CD8-positive, alpha-beta memory T cell (primary cell): ENCODE results near the gene ENTHD1. TPM values are rescaled to one million over a fixed set of nuclear protein-coding genes. Genes with fewer than 3 reads are reported as not detected.

ENCODE experiments used
- CTCF ChIA-PET: fragments of 350-600 bp; sonication (Branson Sonifier 250); formaldehyde crosslinking; loops from one replicate; lab custom pipeline; 2021; ENCODE audit warnings: antibody characterized with exemption; lab: Charles Lee
- POLR2A ChIA-PET: fragments of 350-600 bp; sonication (Branson Sonifier 250); formaldehyde crosslinking; loops from one replicate; lab custom pipeline; 2021; ENCODE audit warnings: antibody characterized with exemption; lab: Charles Lee
- DNase-seq, 5 donors: peaks; one replicate each; pipeline versions ENCODE4 v3.0.0 to v3.0.0-alpha.2; 2020 to 2022; ENCODE audit warnings: mixed read lengths in 1 of 5
- H3K27ac ChIP-seq: one replicate; pipeline ENCODE4 v1.7.0; 2013; ENCODE audit warnings: low read depth, mild to moderate bottlenecking, low read length, moderate library complexity
- H3K27me3 ChIP-seq: 2 replicates; pipeline ENCODE4 v1.7.0; 2013; ENCODE audit warnings: low read length, mild to moderate bottlenecking; ENCODE audit not compliant: insufficient read depth, poor library complexity, severe bottlenecking
- H3K36me3 ChIP-seq: 2 replicates; pipeline ENCODE4 v1.7.0; 2013; ENCODE audit warnings: mild to moderate bottlenecking, low read length, moderate library complexity; ENCODE audit not compliant: insufficient read depth
- H3K4me1 ChIP-seq: 2 replicates; pipeline ENCODE4 v1.7.0; 2013; ENCODE audit warnings: mild to moderate bottlenecking, low read length, moderate library complexity; ENCODE audit not compliant: insufficient read depth
- H3K4me3 ChIP-seq: 2 replicates; pipeline ENCODE4 v1.7.0; 2013; ENCODE audit warnings: mild to moderate bottlenecking, low read length
- H3K9me3 ChIP-seq: 2 replicates; pipeline ENCODE4 v1.7.0; 2013; ENCODE audit warnings: mild to moderate bottlenecking, low read length
- H3K27ac Mint-ChIP-seq, 8 donors: one replicate each; pipeline ENCODE4 v1.8.0; 2020 to 2021; ENCODE audit warnings: mixed read lengths in 8 of 8, mild to moderate bottlenecking in 6 of 8, inconsistent platforms in 3 of 8, moderate library complexity in 3 of 8
- H3K27me3 Mint-ChIP-seq, 2 donors: one replicate each; pipeline ENCODE4 v1.8.0; 2020 to 2021; ENCODE audit warnings: mixed read lengths in 2 of 2, mild to moderate bottlenecking in 1 of 2, moderate library complexity in 1 of 2
- H3K36me3 Mint-ChIP-seq, 3 donors: one replicate each; pipeline ENCODE4 v1.8.0; 2020 to 2021; ENCODE audit warnings: mixed read lengths in 3 of 3, inconsistent platforms in 1 of 3, mild to moderate bottlenecking in 1 of 3
- H3K4me1 Mint-ChIP-seq, 3 donors: one replicate each; pipeline ENCODE4 v1.8.0; 2020 to 2021; ENCODE audit warnings: mixed read lengths in 3 of 3, inconsistent platforms in 1 of 3, mild to moderate bottlenecking in 1 of 3
- H3K4me3 Mint-ChIP-seq, 7 donors: one replicate each; pipeline ENCODE4 v1.8.0; 2020 to 2021; ENCODE audit warnings: mixed read lengths in 7 of 7, mild to moderate bottlenecking in 6 of 7, moderate library complexity in 4 of 7, inconsistent platforms in 2 of 7
- H3K9me3 Mint-ChIP-seq, 5 donors: one replicate each; pipeline ENCODE4 v1.8.0; 2020 to 2022; ENCODE audit warnings: mixed read lengths in 5 of 5, mild to moderate bottlenecking in 3 of 5, moderate library complexity in 2 of 5, inconsistent platforms in 1 of 5
- polyA plus RNA-seq: library from polyadenylated mRNA; unstranded; fragments of 300-500 nt; fragmentation: Illumina TruSeq; gene quantifications from one replicate; pipeline ENCODE4 v1.2.3, GENCODE V29; 2021
- total RNA-seq, 2 experiments: library from RNA; stranded (reverse); gene quantifications; one replicate each; pipeline ENCODE4 v1.2.3, GENCODE V29; 2021

ENTHD1 gene
- total and polyA plus RNA-seq, 3 experiments from 2014 or later: 0.16 to 0.35 (median 0.16) TPM

DNA sequence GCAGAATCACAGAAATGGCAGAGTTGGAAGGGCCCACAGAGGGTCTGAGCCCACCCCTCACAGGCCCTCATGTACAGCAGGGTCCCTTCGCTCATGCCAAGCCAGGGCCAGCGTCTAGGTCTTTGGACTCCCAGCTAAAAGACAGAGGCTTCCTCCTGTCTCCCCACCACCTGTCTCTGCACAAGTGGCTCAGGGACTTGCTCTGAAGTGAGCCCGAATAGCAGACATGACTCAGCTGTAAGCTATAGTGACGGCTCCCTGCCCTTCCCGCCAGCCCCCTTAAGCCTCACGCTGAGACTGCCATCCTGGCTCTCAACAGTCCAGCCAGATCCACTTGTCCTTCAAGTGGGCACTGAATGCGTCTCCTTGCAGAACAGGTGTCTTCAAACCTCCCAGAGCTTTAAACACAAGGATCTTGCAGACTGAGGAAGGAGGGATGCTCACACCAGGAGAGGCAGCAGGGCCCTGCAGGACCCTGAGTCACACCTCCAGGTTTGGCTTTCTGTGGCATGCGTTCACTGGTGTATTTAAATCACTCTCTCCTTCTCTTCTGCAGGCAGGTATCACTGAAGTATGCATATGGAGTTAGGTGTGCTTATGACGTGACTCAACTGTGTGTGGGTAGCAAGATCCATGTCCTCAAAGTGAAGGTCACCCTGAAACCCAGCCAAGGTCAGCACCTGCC lies 168.1 kb downstream of the ENTHD1 start:
- CTCF ChIA-PET: interaction anchor here (0.6 to 1.4 kb wide), 2 partner anchors 96 to 299 kb away, joined by 3 read pairs; no protein-coding TSS in a partner anchor
- no peak for DNase-seq
- H3K9me3 ChIP-seq: no peaks in the 10 kb centered on the region
- Mint-ChIP-seq H3K9me3 (no peaks in the 10 kb centered on the region), H3K4me3 (no peak overlapping the region), H3K27me3 (peaks cover 0 to 5% of the 10 kb centered on the region in 2 donors), H3K27ac (no peak overlapping the region), H3K4me1 (no peaks in the 10 kb centered on the region), H3K36me3 (no peaks in the 10 kb centered on the region)
- no peaks in the 10 kb centered on the region for H3K27me3 ChIP-seq
- H3K36me3 ChIP-seq: no peaks in the 10 kb centered on the region
- no peak overlapping the region for H3K4me3 ChIP-seq
- H3K4me1 ChIP-seq: no peaks in the 10 kb centered on the region
- POLR2A ChIA-PET: no interaction called here
- no peak overlapping the region for H3K27ac ChIP-seq

DNA sequence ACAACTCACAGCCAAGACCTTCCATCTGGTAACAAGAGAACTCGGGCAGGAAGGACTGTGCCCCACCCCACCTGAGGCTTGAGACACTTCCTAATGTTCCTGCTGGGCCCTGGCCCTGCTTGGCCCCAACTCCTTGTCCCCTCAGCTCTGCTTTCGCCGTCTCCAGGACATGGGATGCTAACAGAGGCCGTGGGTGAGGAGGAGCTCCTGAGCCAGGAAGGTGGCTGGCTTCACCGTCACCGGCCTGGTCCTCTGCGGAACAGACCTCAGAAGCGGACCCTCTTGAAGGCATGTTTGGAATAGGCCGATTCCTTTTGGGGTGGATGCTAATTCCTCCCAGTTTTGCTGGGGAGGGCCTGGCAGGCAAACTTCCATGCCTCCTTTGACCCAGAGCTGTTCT lies 168.7 kb downstream of the ENTHD1 start:
- CTCF ChIA-PET: no interaction called here
- no peak for DNase-seq
- H3K27ac Mint-ChIP-seq: no peak overlapping the region

DNA sequence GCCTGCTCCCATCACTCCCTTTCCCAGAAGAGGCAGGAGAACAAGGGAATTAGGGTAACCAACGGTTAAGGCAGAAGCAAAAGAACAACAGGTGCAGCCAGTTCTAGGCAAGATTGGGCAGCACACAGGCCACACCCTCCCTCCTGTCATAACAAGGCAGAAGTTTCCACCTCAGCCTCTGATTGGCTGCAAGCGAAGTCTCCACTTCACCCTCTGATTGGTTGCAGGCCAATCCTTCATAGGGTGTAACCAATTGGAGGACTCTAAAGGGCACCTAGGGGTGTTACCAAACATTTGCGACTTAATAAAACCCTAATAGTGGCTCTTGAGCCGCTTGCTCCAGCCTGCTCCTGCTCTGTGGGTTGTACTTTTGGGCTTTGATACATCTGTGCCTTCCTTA lies 169.2 kb downstream of the ENTHD1 start:
- H3K4me3 ChIP-seq: no peak overlapping the region
- POLR2A ChIA-PET: no interaction called here
- Mint-ChIP-seq H3K4me1 (no peaks in the 10 kb centered on the region), H3K4me3 (no peak overlapping the region), H3K27me3 (peaks cover 0 to 6% of the 10 kb centered on the region in 2 donors), H3K36me3 (no peaks in the 10 kb centered on the region), H3K9me3 (no peaks in the 10 kb centered on the region), H3K27ac (no peak overlapping the region)
- H3K4me1 ChIP-seq: no peaks in the 10 kb centered on the region
- H3K27me3 ChIP-seq: no peaks in the 10 kb centered on the region
- H3K9me3 ChIP-seq: no peaks in the 10 kb centered on the region
- H3K27ac ChIP-seq: peak overlapping the region; percentile 51
- CTCF ChIA-PET: no interaction called here
- DNase-seq: no peak
- no peaks in the 10 kb centered on the region for H3K36me3 ChIP-seq

More for the DNA sequence above, 168.7 kb downstream of the ENTHD1 start:
- Histone ChIP-seq H3K36me3 (no peaks in the 10 kb centered on the region), H3K4me1 (no peaks in the 10 kb centered on the region), H3K9me3 (no peaks in the 10 kb centered on the region), H3K4me3 (no peak overlapping the region), H3K27ac (no peak overlapping the region), H3K27me3 (no peaks in the 10 kb centered on the region)
- Mint-ChIP-seq H3K9me3 (no peaks in the 10 kb centered on the region), H3K4me3 (no peak overlapping the region), H3K36me3 (no peaks in the 10 kb centered on the region), H3K27me3 (peaks cover 0 to 6% of the 10 kb centered on the region in 2 donors), H3K4me1 (no peaks in the 10 kb centered on the region)
- POLR2A ChIA-PET: no interaction called here

GRCh38 chr22:39723899-39724351 lies 169.6 kb downstream of the ENTHD1 start:
- no peak overlapping the region for H3K4me3 Mint-ChIP-seq
- no peaks in the 10 kb centered on the region for H3K4me1 Mint-ChIP-seq
- Histone ChIP-seq H3K36me3 (no peaks in the 10 kb centered on the region), H3K27ac (peak overlapping the region; percentile 51), H3K9me3 (no peaks in the 10 kb centered on the region), H3K27me3 (no peaks in the 10 kb centered on the region), H3K4me1 (no peaks in the 10 kb centered on the region), H3K4me3 (no peak overlapping the region)
- no peak overlapping the region for H3K27ac Mint-ChIP-seq
- ChIA-PET POLR2A (no interaction called here), CTCF (no interaction called here)
- H3K9me3 Mint-ChIP-seq: no peaks in the 10 kb centered on the region
- no peaks in the 10 kb centered on the region for H3K36me3 Mint-ChIP-seq
- peaks cover 0 to 6% of the 10 kb centered on the region in 2 donors for H3K27me3 Mint-ChIP-seq
- DNase-seq: no peak

DNA sequence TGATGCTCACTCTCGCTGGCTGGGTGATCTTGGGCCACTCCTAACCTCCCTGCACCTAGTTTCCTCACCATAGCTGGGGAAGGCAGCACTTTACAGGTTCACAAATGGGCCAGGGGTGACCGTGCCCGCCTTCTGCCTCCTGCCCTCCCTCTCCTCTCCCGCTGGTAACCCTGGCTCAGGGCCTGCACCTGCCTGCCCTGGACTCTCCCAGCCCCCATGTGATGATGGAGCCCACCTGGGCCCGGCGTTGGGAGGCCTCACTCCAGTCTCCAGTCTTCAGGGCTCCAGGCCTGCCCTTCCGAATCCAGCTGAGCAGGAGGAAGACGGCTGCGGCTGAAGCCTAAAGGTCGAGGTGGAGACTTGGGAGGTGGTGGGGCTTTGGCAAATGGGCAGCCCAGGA lies 170.1 kb downstream of the ENTHD1 start:
- no peaks in the 10 kb centered on the region for H3K4me1 ChIP-seq
- no peaks in the 10 kb centered on the region for H3K36me3 ChIP-seq
- DNase-seq: no peak
- Mint-ChIP-seq H3K9me3 (no peaks in the 10 kb centered on the region), H3K27ac (peak overlapping the region in 1 of 8 donors; percentile 78), H3K4me3 (no peak overlapping the region), H3K36me3 (no peaks in the 10 kb centered on the region), H3K27me3 (peaks cover 0 to 6% of the 10 kb centered on the region in 2 donors), H3K4me1 (peaks cover 0 to under 1% (median 0%) of the 10 kb centered on the region in 3 donors)
- CTCF ChIA-PET: no interaction called here
- H3K27ac ChIP-seq: peak overlapping the region; percentile 51
- H3K27me3 ChIP-seq: no peaks in the 10 kb centered on the region
- POLR2A ChIA-PET: no interaction called here
- no peak overlapping the region for H3K4me3 ChIP-seq
- no peaks in the 10 kb centered on the region for H3K9me3 ChIP-seq

GRCh38 chr22:39722501-39722900 lies 171.1 kb downstream of the ENTHD1 start:
- no peaks in the 10 kb centered on the region for H3K27me3 ChIP-seq
- POLR2A ChIA-PET: no interaction called here
- DNase-seq: no peak
- Mint-ChIP-seq H3K27me3 (peaks cover 0 to 6% of the 10 kb centered on the region in 2 donors), H3K4me1 (peaks cover 0 to 5% (median 0%) of the 10 kb centered on the region in 3 donors), H3K9me3 (no peaks in the 10 kb centered on the region), H3K4me3 (no peak overlapping the region), H3K36me3 (no peaks in the 10 kb centered on the region), H3K27ac (no peak overlapping the region)
- no peaks in the 10 kb centered on the region for H3K4me1 ChIP-seq
- H3K36me3 ChIP-seq: no peaks in the 10 kb centered on the region
- H3K4me3 ChIP-seq: no peak overlapping the region
- H3K9me3 ChIP-seq: no peaks in the 10 kb centered on the region
- CTCF ChIA-PET: no interaction called here
- no peak overlapping the region for H3K27ac ChIP-seq

- POLR2A ChIA-PET: no interaction called here
- no peak overlapping the region for H3K4me3 Mint-ChIP-seq
These were observed 171.6 kb downstream of the ENTHD1 start for GRCh38 chr22:39722032-39722325.

DNA sequence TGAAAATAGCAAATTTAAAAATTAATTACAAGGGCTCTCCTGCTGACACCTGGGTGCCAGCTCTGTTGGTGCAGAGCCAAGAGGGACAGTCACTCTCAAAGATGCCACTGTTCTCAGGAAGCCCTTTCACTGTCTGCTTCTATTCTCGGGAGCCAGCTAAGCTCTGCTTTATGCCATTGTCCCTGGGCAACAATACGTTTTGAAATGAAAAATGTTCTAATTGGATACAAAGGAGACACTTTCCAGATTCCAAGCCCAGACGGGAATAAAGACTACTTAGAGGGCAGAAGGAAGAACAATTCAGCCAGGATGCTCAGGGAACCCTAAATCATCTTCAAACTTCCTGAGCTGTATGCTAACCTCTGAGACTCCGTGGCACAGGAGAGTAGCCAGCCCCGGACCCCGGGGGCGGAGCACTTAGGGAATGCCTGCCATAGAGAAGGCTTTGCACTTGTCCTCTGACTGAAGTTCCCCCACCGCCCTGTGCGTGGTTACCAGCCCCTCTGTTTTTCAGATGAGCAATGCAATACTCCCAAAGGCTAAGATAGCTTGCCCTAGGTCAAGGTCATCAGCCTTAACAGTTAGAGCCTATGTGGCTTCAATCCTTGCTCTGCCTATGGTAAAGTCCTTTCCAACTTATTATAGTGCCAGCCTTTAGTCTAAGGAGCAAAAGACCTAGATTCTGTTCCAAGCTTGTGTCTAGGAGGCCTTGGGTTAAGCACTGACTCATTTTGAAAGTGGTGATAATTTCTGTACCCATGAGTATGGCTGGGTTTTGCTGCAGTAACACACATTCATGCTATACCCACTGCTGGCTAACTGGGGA lies 172.1 kb downstream of the ENTHD1 start:
- CTCF ChIA-PET: no interaction called here

More at GRCh38 chr22:39722032-39722325, 171.6 kb downstream of the ENTHD1 start:
- Mint-ChIP-seq H3K36me3 (no peaks in the 10 kb centered on the region), H3K27me3 (peaks cover 0 to 6% of the 10 kb centered on the region in 2 donors), H3K9me3 (no peaks in the 10 kb centered on the region), H3K4me1 (peaks cover 0 to 5% (median 0%) of the 10 kb centered on the region in 3 donors), H3K27ac (no peak overlapping the region)
- Histone ChIP-seq H3K9me3 (no peaks in the 10 kb centered on the region), H3K27me3 (no peaks in the 10 kb centered on the region), H3K4me3 (no peak overlapping the region), H3K4me1 (no peaks in the 10 kb centered on the region), H3K36me3 (no peaks in the 10 kb centered on the region), H3K27ac (no peak overlapping the region)
- no peak for DNase-seq
- CTCF ChIA-PET: no interaction called here

More for the DNA sequence above, 172.1 kb downstream of the ENTHD1 start:
- Mint-ChIP-seq H3K4me1 (peaks cover 0 to 5% (median 0%) of the 10 kb centered on the region in 3 donors), H3K4me3 (no peak overlapping the region), H3K9me3 (no peaks in the 10 kb centered on the region), H3K27me3 (peaks cover 0 to 7% of the 10 kb centered on the region in 2 donors), H3K27ac (no peak overlapping the region), H3K36me3 (no peaks in the 10 kb centered on the region)
- Histone ChIP-seq H3K27ac (no peak overlapping the region), H3K9me3 (no peaks in the 10 kb centered on the region), H3K36me3 (no peaks in the 10 kb centered on the region), H3K4me3 (no peak overlapping the region), H3K27me3 (no peaks in the 10 kb centered on the region), H3K4me1 (no peaks in the 10 kb centered on the region)
- POLR2A ChIA-PET: no interaction called here
- no peak for DNase-seq
